HepG2 (cell line): ENCODE data around the gene ATG5. TPM values are rescaled to one million over a fixed set of nuclear protein-coding genes. Genes with fewer than 3 reads are reported as not detected.

Experiments used
- ATAC-seq: fragments of 200-7000 bp; cut with Tn5 transposase; 3 replicates; pipeline ENCODE4 v1.9.1; 2020; ENCODE audit warnings: mild to moderate bottlenecking, moderate library complexity
- BruUV-seq: library from RNA; stranded (reverse); fragments of 400-500 nt; replicated peaks from 2 replicates; lab custom pipeline; 2021; lab: Mats Ljungman, UMichigan
- CTCF ChIA-PET: fragments of 300-600 bp; formaldehyde crosslinking; extraction: SDS; loops from one replicate; lab custom pipeline; 2021; ENCODE audit warnings: low total read pairs, inconsistent platforms, low intra/inter-chr PET ratio; lab: Yijun Ruan, JAX
- POLR2A ChIA-PET: fragments of 350-600 bp; sonication (Branson Sonifier 250); formaldehyde crosslinking; loops from one replicate; lab custom pipeline; 2020; ENCODE audit warnings: antibody characterized with exemption, inconsistent platforms; lab: Yijun Ruan, JAX
- DNase-seq: peaks from one replicate; pipeline ENCODE4 v3.0.0-alpha.2; 2015; ENCODE audit warnings: low spot score
- FAIRE-seq: peaks from 3 replicates; lab custom pipeline; 2011; peaks lifted over from hg19 to GRCh38; lab: Jason Lieb, UNC
- H2AFZ ChIP-seq: one replicate; pipeline ENCODE4 v1.6.1; 2011; ENCODE audit warnings: low read length, inconsistent platforms
- H3K27ac ChIP-seq: fragments of 300-600 bp; 3 replicates; pipeline ENCODE4 v1.8.0; 2011; ENCODE audit warnings: mixed run types, mild to moderate bottlenecking, mixed read lengths, low read length, inconsistent platforms; ENCODE audit not compliant: insufficient read depth; ENCODE audit errors: extremely low read length
- H3K27me3 ChIP-seq, 2 experiments: fragments of 200-600 bp in 1 of 2; 2 replicates in 1 of 2; 3 replicates in 1 of 2; pipeline versions ENCODE4 v1.6.0 to v1.8.0; 2011; ENCODE audit warnings: low read length in 2 of 2, mild to moderate bottlenecking in 2 of 2, moderate library complexity in 2 of 2, inconsistent platforms in 1 of 2; ENCODE audit not compliant: insufficient read depth in 2 of 2, control insufficient read depth in 1 of 2
- H3K36me3 ChIP-seq, 2 experiments: fragments of 200-600 bp in 1 of 2; replicated peaks in 1 of 2; 2 replicates in 1 of 2; 3 replicates in 1 of 2; pipeline versions ENCODE4 v1.5.1 to v1.8.0; 2011; ENCODE audit warnings: low read length in 2 of 2, inconsistent platforms in 1 of 2; ENCODE audit not compliant: insufficient read depth in 2 of 2, control insufficient read depth in 1 of 2
- H3K4me1 ChIP-seq: 2 replicates; pipeline ENCODE4 v1.5.1; 2012; ENCODE audit warnings: low read length, inconsistent platforms; ENCODE audit not compliant: insufficient read depth
- H3K4me2 ChIP-seq: 2 replicates; pipeline ENCODE4 v1.6.0; 2011; ENCODE audit warnings: low read depth, low read length, inconsistent platforms
- H3K4me3 ChIP-seq, 3 experiments: fragments of 200-600 bp in 1 of 3; sonication (generic), shearing (Covaris generic) in 1 of 3; replicated peaks in 1 of 3; 2 replicates each; pipeline ENCODE4 v1.5.1; 2011 to 2016; ENCODE audit warnings: low read length in 3 of 3, inconsistent platforms in 2 of 3, low read depth in 2 of 3, mild to moderate bottlenecking in 2 of 3, control low read depth in 1 of 3, mixed read lengths in 1 of 3; ENCODE audit not compliant: insufficient read depth in 1 of 3
- H3K79me2 ChIP-seq: one replicate; pipeline ENCODE4 v1.6.1; 2011; ENCODE audit warnings: low read length, inconsistent platforms; ENCODE audit not compliant: insufficient read depth
- H3K9ac ChIP-seq: 2 replicates; pipeline ENCODE4 v1.6.0; 2011; ENCODE audit warnings: mild to moderate bottlenecking, low read depth, low read length, inconsistent platforms; ENCODE audit not compliant: insufficient read depth
- H3K9me3 ChIP-seq: 2 replicates; pipeline ENCODE4 v1.5.1; 2012; ENCODE audit warnings: mild to moderate bottlenecking, low read length
- H4K20me1 ChIP-seq: 2 replicates; pipeline ENCODE4 v1.6.0; 2011; ENCODE audit warnings: inconsistent platforms, mild to moderate bottlenecking, low read length, moderate library complexity; ENCODE audit not compliant: insufficient read depth
- CSRNP2 ChIP-seq: sonication (generic); formaldehyde crosslinking; conservative IDR thresholded peaks from 2 replicates; pipeline ENCODE4 v1.8.0; 2022; ENCODE audit warnings: low read depth, missing genetic modification reagents
- DR1 ChIP-seq: sonication (generic); formaldehyde crosslinking; IDR thresholded peaks from 2 replicates; pipeline ENCODE4 v1.8.0; 2021; ENCODE audit warnings: mild to moderate bottlenecking, missing genetic modification reagents, inconsistent platforms
- FOXC1 ChIP-seq: sonication (generic); formaldehyde crosslinking; IDR thresholded peaks from 2 replicates; pipeline ENCODE4 v1.8.0; 2022; ENCODE audit warnings: mild to moderate bottlenecking, missing genetic modification reagents, borderline replicate concordance
- IRX3 ChIP-seq: sonication (generic); formaldehyde crosslinking; IDR thresholded peaks from 2 replicates; pipeline ENCODE4 v1.8.1; 2023; ENCODE audit warnings: mild to moderate bottlenecking, low read depth, missing genetic modification reagents, borderline replicate concordance
- MIXL1 ChIP-seq: IDR thresholded peaks from 2 replicates; pipeline ENCODE4 v1.6.1; 2016
- NR0B2 ChIP-seq: sonication (generic); formaldehyde crosslinking; IDR thresholded peaks from 2 replicates; pipeline ENCODE4 v1.4.0; 2020; ENCODE audit warnings: mild to moderate bottlenecking, missing genetic modification reagents
- NR3C1 ChIP-seq: sonication (generic); formaldehyde crosslinking; IDR thresholded peaks from 2 replicates; pipeline ENCODE4 v1.4.0; 2020; ENCODE audit warnings: missing genetic modification reagents
- SRSF1 ChIP-seq: fragments of 200-400 bp; formaldehyde crosslinking; optimal IDR thresholded peaks from 2 replicates; pipeline ENCODE3; 2017; ENCODE audit warnings: mild to moderate bottlenecking, low read depth, low read length, moderate library complexity
- TARDBP ChIP-seq: sonication (generic); formaldehyde crosslinking; IDR thresholded peaks from 2 replicates; pipeline ENCODE4 v1.8.0; 2022; ENCODE audit warnings: mild to moderate bottlenecking, missing genetic modification reagents
- ZNF605 ChIP-seq: sonication (generic); formaldehyde crosslinking; IDR thresholded peaks from 2 replicates; pipeline ENCODE4 v1.8.0; 2022; ENCODE audit warnings: mild to moderate bottlenecking, missing genetic modification reagents
- ZNF709 ChIP-seq: sonication (generic); formaldehyde crosslinking; IDR thresholded peaks from 2 replicates; pipeline ENCODE4 v1.5.0; 2020; ENCODE audit warnings: mild to moderate bottlenecking, missing genetic modification reagents
- WGBS: methylation state at CpG from one replicate; pipeline ENCODE4 v1.1.6; 2017; ENCODE audit warnings: low lambda C conversion rate; 5-methylcytosine and 5-hydroxymethylcytosine counted together
- in situ Hi-C: cut with HindIII; loops from 2 replicates; pipeline ENCODE4 v1.10.0; 2017; ENCODE audit warnings: low pct_unique_long_range_greater_than_20kb; ENCODE audit not compliant: extremely low pct_ligation_motif_present
- intact Hi-C: fragments of 100-400 bp; cut with micrococcal nuclease; formaldehyde crosslinking; loops from one replicate; pipeline ENCODE4 v1.10.0; 2022; ENCODE audit not compliant: unreplicated experiment
- polyA plus RNA-seq, 8 experiments: library from polyadenylated mRNA; depleted of rRNA in 3 of 8; stranded (reverse) in 7 of 8; unstranded in 1 of 8; fragments of >200 nt; fragmentation: Illumina TruSeq in 4 of 8; extraction: Trizol in 4 of 8; gene quantifications; 2 replicates each; pipeline versions ENCODE4 v1.2.1 to v1.2.3, GENCODE V29; 2011 to 2016; ENCODE audit warnings: low read depth in 4 of 8, missing spikeins in 1 of 8, mixed read lengths in 1 of 8; ENCODE audit not compliant: insufficient read depth in 1 of 8
- total RNA-seq, 5 experiments: library from RNA; depleted of rRNA; stranded (reverse); fragments of >200 nt; fragmentation: Illumina TruSeq; extraction: Trizol; gene quantifications; 2 replicates each; pipeline ENCODE4 v1.2.3, GENCODE V29; 2016; ENCODE audit warnings: low read depth in 1 of 5
- TF ChIP-seq, protein P1 (sequence below): sonication (generic); formaldehyde crosslinking; IDR thresholded peaks from 2 replicates; pipeline ENCODE4 v1.5.0; 2020; ENCODE audit warnings: missing genetic modification reagents, mild to moderate bottlenecking, borderline replicate concordance
- TF ChIP-seq, protein P2 (sequence below): sonication (generic); formaldehyde crosslinking; IDR thresholded peaks from 2 replicates; pipeline ENCODE4 v1.8.1; 2023; ENCODE audit warnings: mild to moderate bottlenecking, moderate library complexity, missing genetic modification reagents
- TF ChIP-seq, protein P3 (sequence below): sonication (generic); formaldehyde crosslinking; conservative IDR thresholded peaks from 2 replicates; pipeline ENCODE4 v1.4.0; 2020; ENCODE audit warnings: missing genetic modification reagents
- TF ChIP-seq, protein P4 (sequence below): IDR thresholded peaks from 2 replicates; pipeline ENCODE4 v1.6.1; 2016; ENCODE audit warnings: low read depth, borderline replicate concordance
- TF ChIP-seq, protein P5 (sequence below): sonication (generic); formaldehyde crosslinking; IDR thresholded peaks from 2 replicates; pipeline ENCODE4 v1.4.0; 2020; ENCODE audit warnings: missing genetic modification reagents

The ATG5 gene
- total and polyA plus RNA-seq, 2 of the 13 experiments (the other 11 are each of a cell fraction or from before 2014, with no cell fraction given): 21.3 to 48.0 TPM

GRCh38 chr6:106187424-106187982 is 138.1 kb downstream of the ATG5 start:
- Histone ChIP-seq H3K27me3 (no peaks in the 10 kb centered on the region), H2AFZ (no peak overlapping the region), H3K9ac (no peak overlapping the region), H3K4me3 (no peak overlapping the region), H3K36me3 (peaks cover 0 to 6% of the 10 kb centered on the region in 2 experiments; a peak in 2 of 5 replicates), H3K9me3 (no peaks in the 10 kb centered on the region), H3K79me2 (no peaks in the 10 kb centered on the region), H3K4me2 (no peak overlapping the region), H3K4me1 (no peaks in the 10 kb centered on the region), H4K20me1 (no peaks in the 10 kb centered on the region), H3K27ac (no peak overlapping the region)
- intact Hi-C loops (no loop called here), in situ Hi-C loops (no loop called here)
- ChIA-PET POLR2A (no interaction called here), CTCF (no interaction called here)
- no peak for DNase-seq
- 83% methylated on average over 1 of the region's 1 CpG for WGBS
- no peak for ATAC-seq
- BruUV-seq: no TSS peak
- FAIRE-seq: no peak
- TF ChIP-seq SRSF1: no peak
- TF ChIP-seq TARDBP (CRISPR knock-in tag): no peak
- TF ChIP-seq FOXC1: no peak
- no peak for TF ChIP-seq CSRNP2 (CRISPR knock-in tag)
- TF ChIP-seq MIXL1 (CRISPR knock-in tag): no peak
- no peak for TF ChIP-seq NR3C1 (CRISPR knock-in tag)
- TF ChIP-seq DR1 (CRISPR knock-in tag): no peak
- no peak for TF ChIP-seq ZNF605 (CRISPR knock-in tag)
- TF ChIP-seq, protein P1, sequence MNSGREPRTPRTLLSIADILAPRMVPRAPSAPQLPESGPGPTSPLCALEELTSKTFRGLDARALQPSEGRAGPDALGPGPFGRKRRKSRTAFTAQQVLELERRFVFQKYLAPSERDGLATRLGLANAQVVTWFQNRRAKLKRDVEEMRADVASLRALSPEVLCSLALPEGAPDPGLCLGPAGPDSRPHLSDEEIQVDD (CRISPR knock-in tag): no peak
- TF ChIP-seq, protein P2, sequence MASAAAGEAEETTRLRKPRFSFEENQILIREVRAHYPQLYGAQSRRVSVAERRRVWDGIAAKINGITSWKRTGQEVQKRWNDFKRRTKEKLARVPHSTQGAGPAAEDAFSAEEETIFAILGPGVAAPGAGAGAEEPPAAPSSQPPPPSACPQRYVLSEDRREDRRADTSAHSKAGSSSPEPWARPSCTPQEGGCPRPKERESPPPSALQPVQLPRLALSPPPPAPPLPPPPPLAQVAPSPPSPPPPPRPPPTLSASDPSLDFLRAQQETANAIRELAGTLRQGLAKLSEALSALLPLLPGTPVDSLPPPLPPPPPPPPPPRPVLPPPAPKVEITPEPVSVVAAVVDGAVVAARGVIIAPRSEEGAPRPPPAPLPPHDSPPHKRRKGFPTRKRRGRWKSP (CRISPR knock-in tag): no peak
- TF ChIP-seq, protein P3, sequence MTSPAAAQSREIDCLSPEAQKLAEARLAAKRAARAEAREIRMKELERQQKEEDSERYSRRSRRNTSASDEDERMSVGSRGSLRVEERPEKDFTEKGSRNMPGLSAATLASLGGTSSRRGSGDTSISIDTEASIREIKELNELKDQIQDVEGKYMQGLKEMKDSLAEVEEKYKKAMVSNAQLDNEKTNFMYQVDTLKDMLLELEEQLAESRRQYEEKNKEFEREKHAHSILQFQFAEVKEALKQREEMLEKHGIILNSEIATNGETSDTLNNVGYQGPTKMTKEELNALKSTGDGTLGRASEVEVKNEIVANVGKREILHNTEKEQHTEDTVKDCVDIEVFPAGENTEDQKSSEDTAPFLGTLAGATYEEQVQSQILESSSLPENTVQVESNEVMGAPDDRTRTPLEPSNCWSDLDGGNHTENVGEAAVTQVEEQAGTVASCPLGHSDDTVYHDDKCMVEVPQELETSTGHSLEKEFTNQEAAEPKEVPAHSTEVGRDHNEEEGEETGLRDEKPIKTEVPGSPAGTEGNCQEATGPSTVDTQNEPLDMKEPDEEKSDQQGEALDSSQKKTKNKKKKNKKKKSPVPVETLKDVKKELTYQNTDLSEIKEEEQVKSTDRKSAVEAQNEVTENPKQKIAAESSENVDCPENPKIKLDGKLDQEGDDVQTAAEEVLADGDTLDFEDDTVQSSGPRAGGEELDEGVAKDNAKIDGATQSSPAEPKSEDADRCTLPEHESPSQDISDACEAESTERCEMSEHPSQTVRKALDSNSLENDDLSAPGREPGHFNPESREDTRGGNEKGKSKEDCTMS: no peak
- TF ChIP-seq IRX3 (CRISPR knock-in tag): no peak
- no peak for TF ChIP-seq NR0B2 (CRISPR knock-in tag)
- TF ChIP-seq, protein P4, sequence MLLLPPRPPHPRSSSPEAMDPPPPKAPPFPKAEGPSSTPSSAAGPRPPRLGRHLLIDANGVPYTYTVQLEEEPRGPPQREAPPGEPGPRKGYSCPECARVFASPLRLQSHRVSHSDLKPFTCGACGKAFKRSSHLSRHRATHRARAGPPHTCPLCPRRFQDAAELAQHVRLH (CRISPR knock-in tag): no peak
- TF ChIP-seq, protein P5, sequence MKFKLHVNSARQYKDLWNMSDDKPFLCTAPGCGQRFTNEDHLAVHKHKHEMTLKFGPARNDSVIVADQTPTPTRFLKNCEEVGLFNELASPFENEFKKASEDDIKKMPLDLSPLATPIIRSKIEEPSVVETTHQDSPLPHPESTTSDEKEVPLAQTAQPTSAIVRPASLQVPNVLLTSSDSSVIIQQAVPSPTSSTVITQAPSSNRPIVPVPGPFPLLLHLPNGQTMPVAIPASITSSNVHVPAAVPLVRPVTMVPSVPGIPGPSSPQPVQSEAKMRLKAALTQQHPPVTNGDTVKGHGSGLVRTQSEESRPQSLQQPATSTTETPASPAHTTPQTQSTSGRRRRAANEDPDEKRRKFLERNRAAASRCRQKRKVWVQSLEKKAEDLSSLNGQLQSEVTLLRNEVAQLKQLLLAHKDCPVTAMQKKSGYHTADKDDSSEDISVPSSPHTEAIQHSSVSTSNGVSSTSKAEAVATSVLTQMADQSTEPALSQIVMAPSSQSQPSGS (CRISPR knock-in tag): no peak
- TF ChIP-seq ZNF709 (CRISPR knock-in tag): no peak
